Body of pancreas (tissue), 4 donors: ENCODE data around the gene G3BP2.

Experiments
- CTCF ChIP-seq, 7 experiments: fragments of 450-650 bp in 4 of 7; fragments of 200-600 bp in 3 of 7; sonication (generic) in 3 of 7; IDR thresholded peaks; one replicate each; pipeline ENCODE4 v1.5.1; 2016 to 2019; ENCODE audit warnings: antibody characterized with exemption in 7 of 7
- POLR2A ChIP-seq, 3 donors: fragments of 450-650 bp; IDR thresholded peaks; one replicate each; pipeline ENCODE4 v1.6.1; 2016; ENCODE audit warnings: antibody characterized with exemption in 3 of 3, mild to moderate bottlenecking in 2 of 3

GRCh38 chr4:75696581-75696980 lies 23.4 kb upstream of the G3BP2 start:
- TF ChIP-seq CTCF (IDR thresholded peaks at IDR 0.05) (no peak), POLR2A (IDR thresholded peaks at IDR 0.05) (no peak)
